ENCODE data around the gene ATP23.

ATP23 gene

GRCh38 chr12:57908511-57908910, 32.9 kb upstream of the ATP23 start:
- DNase-seq (ENCODE audit: low spot score) = no peak

GRCh38 chr12:57909056-57909455, 32.3 kb upstream of the ATP23 start:
- DNase-seq (ENCODE audit: low spot score) = no peak

- DNase-seq (ENCODE audit: low spot score) = no peak
Observed at GRCh38 chr12:57909611-57910010, 31.8 kb upstream of the ATP23 start.

- no peak for DNase-seq (ENCODE audit: low spot score)
Observed at GRCh38 chr12:57918147-57918546, 23.2 kb upstream of the ATP23 start.

- DNase-seq (ENCODE audit: low spot score) = no peak
Observed at GRCh38 chr12:57927086-57927485, 14.3 kb upstream of the ATP23 start.

- no peak for DNase-seq (ENCODE audit: low spot score)
Observed at GRCh38 chr12:57929092-57929830, 12.1 kb upstream of the ATP23 start.

- no peak for DNase-seq (ENCODE audit: low spot score)
Observed at GRCh38 chr12:57934819-57935218, 6.5 kb upstream of the ATP23 start.

- no peak for DNase-seq (ENCODE audit: low spot score)
Observed at GRCh38 chr12:57935331-57935730, 6.0 kb upstream of the ATP23 start.

- DNase-seq (ENCODE audit: low spot score) = peak; percentile 96
Observed at GRCh38 chr12:57935839-57936512, 5.4 kb upstream of the ATP23 start.

- DNase-seq (ENCODE audit: low spot score) = no peak
Observed at GRCh38 chr12:57936513-57936883, 4.9 kb upstream of the ATP23 start.

- no peak for DNase-seq (ENCODE audit: low spot score)
Observed at GRCh38 chr12:57939291-57939690, 2.1 kb upstream of the ATP23 start.

GRCh38 chr12:57940052-57940914, 1.1 kb upstream of the ATP23 start:
- peak; percentile 67 for DNase-seq (ENCODE audit: low spot score)

- DNase-seq (ENCODE audit: low spot score) = no peak
Observed at GRCh38 chr12:57940915-57941164, 527 bp upstream of the ATP23 start.

- DNase-seq (ENCODE audit: low spot score) = no peak
Observed at GRCh38 chr12:57943438-57944080, 2.2 kb downstream of the ATP23 start.

- DNase-seq (ENCODE audit: low spot score) = no peak
Observed at GRCh38 chr12:57944313-57945023, 3.1 kb downstream of the ATP23 start.

GRCh38 chr12:57952766-57953165, 11.4 kb downstream of the ATP23 start:
- DNase-seq (ENCODE audit: low spot score) = no peak

GRCh38 chr12:57954768-57955167, 13.4 kb downstream of the ATP23 start:
- no peak for DNase-seq (ENCODE audit: low spot score)

- no peak for DNase-seq (ENCODE audit: low spot score)
Observed at GRCh38 chr12:57958061-57958657, 16.8 kb downstream of the ATP23 start.

- DNase-seq (ENCODE audit: low spot score) = no peak
Observed at GRCh38 chr12:57964421-57964820, 23.1 kb downstream of the ATP23 start.

- no peak for DNase-seq (ENCODE audit: low spot score)
Observed at GRCh38 chr12:57965766-57966165, 24.4 kb downstream of the ATP23 start.

GRCh38 chr12:57966536-57966935, 25.2 kb downstream of the ATP23 start:
- no peak for DNase-seq (ENCODE audit: low spot score)

Measured in SK-N-DZ (cell line).